ENCODE results near the gene RAD18.

Gene RAD18

GRCh38 chr3:8895829-8896228, 67.4 kb downstream of the RAD18 start (continued):
- TF ChIP-seq ZNF518A (tag by site-specific recombination; conservative IDR thresholded peaks at IDR 0.05; ENCODE audit: low read depth): no peak
- no peak for TF ChIP-seq ZNF426 (tag by site-specific recombination; IDR thresholded peaks at IDR 0.05)
- no peak for TF ChIP-seq ZNF707 (tag by site-specific recombination; IDR thresholded peaks at IDR 0.05)
- TF ChIP-seq YY1 (tag by site-specific recombination; IDR thresholded peaks at IDR 0.05): no peak
- TF ChIP-seq ZNF202 (tag by site-specific recombination; IDR thresholded peaks at IDR 0.05; ENCODE audit: borderline replicate concordance): no peak

- Histone ChIP-seq H3K9me3 (ENCODE audit: control insufficient read depth, insufficient read depth, low read depth, low read length) (no peaks in the 10 kb centered on the region), H3K4me1 (ENCODE audit: control insufficient read depth, insufficient read depth, low read length) (no peaks in the 10 kb centered on the region), H3K4me3 (ENCODE audit: low read depth, low read length) (no peak overlapping the region), H3K36me3 (ENCODE audit: control insufficient read depth in 2 of 2, insufficient read depth in 1 of 2, low read length in 2 of 2) (peaks cover 4 to 51% of the 10 kb centered on the region in 2 experiments; a peak in 2 of 3 replicates), H3K27ac (ENCODE audit: extremely low read depth, low read depth, low read length) (no peak overlapping the region)
- ChIA-PET POLR2A (no interaction called here), CTCF (interaction anchor here (0.6 to 1.5 kb wide), 3 partner anchors 10 to 46 kb away, joined by 3 to 5 read pairs (median 3); no protein-coding TSS in a partner anchor)
- no peak for TF ChIP-seq ZNF747 (tag by site-specific recombination; IDR thresholded peaks at IDR 0.05)
- no peak for TF ChIP-seq PRDM4 (tag by site-specific recombination; IDR thresholded peaks at IDR 0.05)
- TF ChIP-seq ZNF792 (tag by site-specific recombination; IDR thresholded peaks at IDR 0.05): no peak
- no peak for TF ChIP-seq ZNF433 (tag by site-specific recombination; IDR thresholded peaks at IDR 0.05; ENCODE audit: low read depth)
- TF ChIP-seq ZNF223 (tag by site-specific recombination; IDR thresholded peaks at IDR 0.05): no peak
- no peak for TF ChIP-seq PRDM6 (tag by site-specific recombination; IDR thresholded peaks at IDR 0.05)
- TF ChIP-seq ZNF404 (tag by site-specific recombination; IDR thresholded peaks at IDR 0.05): no peak
- TF ChIP-seq ZNF623 (tag by site-specific recombination; IDR thresholded peaks at IDR 0.05): no peak
- TF ChIP-seq ZBTB1 (tag by site-specific recombination; IDR thresholded peaks at IDR 0.05): no peak
- no peak for TF ChIP-seq ZNF266 (tag by site-specific recombination; IDR thresholded peaks at IDR 0.05; ENCODE audit: low read depth)
- TF ChIP-seq ZNF138 (tag by site-specific recombination; IDR thresholded peaks at IDR 0.05; ENCODE audit: borderline replicate concordance): no peak
- TF ChIP-seq ZNF585B (tag by site-specific recombination; IDR thresholded peaks at IDR 0.05): no peak
- no peak for TF ChIP-seq ZNF610 (tag by site-specific recombination; IDR thresholded peaks at IDR 0.05; ENCODE audit: borderline replicate concordance)
Observed at GRCh38 chr3:8893001-8893400, 70.3 kb downstream of the RAD18 start.
